ENCODE results near the gene PTH.

PTH gene

GRCh38 chr11:13495929-13496328, at the start of gene PTH:
TSS of gene PTH (minus strand) at chr11:13495997. CDS start at chr11:13492855, 3,142 bp downstream.
- no peak for DNase-seq

- DNase-seq: no peak
Observed at GRCh38 chr11:13538044-13538443, 42.2 kb upstream of the PTH start.

- DNase-seq: no peak
Observed at GRCh38 chr11:13535819-13536218, 40.0 kb upstream of the PTH start.

GRCh38 chr11:13534358-13534757, 38.6 kb upstream of the PTH start:
- DNase-seq: no peak

GRCh38 chr11:13525257-13525656, 29.5 kb upstream of the PTH start:
- no peak for DNase-seq

GRCh38 chr11:13503393-13503792, 7.6 kb upstream of the PTH start:
- DNase-seq: no peak

GRCh38 chr11:13502492-13502891, 6.7 kb upstream of the PTH start:
- no peak for DNase-seq

GRCh38 chr11:13494051-13494450, 1.7 kb downstream of the PTH start:
- DNase-seq: no peak

- DNase-seq: peak; percentile 34
Observed at GRCh38 chr11:13487661-13488030, 8.2 kb downstream of the PTH start.

- DNase-seq: peak; percentile 69
Observed at GRCh38 chr11:13486926-13487660, 8.7 kb downstream of the PTH start.

- no peak for DNase-seq
Observed at GRCh38 chr11:13480198-13480597, 15.6 kb downstream of the PTH start.

- no peak for DNase-seq
Observed at GRCh38 chr11:13479688-13480087, 16.1 kb downstream of the PTH start.

- DNase-seq: no peak
Observed at GRCh38 chr11:13475091-13475490, 20.7 kb downstream of the PTH start.

GRCh38 chr11:13473013-13473722, 22.6 kb downstream of the PTH start:
- DNase-seq: no peak

GRCh38 chr11:13468750-13469149, 27.0 kb downstream of the PTH start:
- DNase-seq: no peak

- peak; percentile 5 for DNase-seq
Observed at GRCh38 chr11:13465909-13466371, 29.9 kb downstream of the PTH start.

GRCh38 chr11:13463779-13464290, 32.0 kb downstream of the PTH start:
- no peak for DNase-seq

GRCh38 chr11:13462901-13463778, 32.7 kb downstream of the PTH start, which contains the start of gene BTBD10:
TSS of gene BTBD10 (minus strand) at chr11:13463222. CDS start at chr11:13445124, 18,098 bp downstream.
- DNase-seq: peak; percentile 96

- peak; percentile 66 for DNase-seq
Observed at GRCh38 chr11:13462311-13462900, 33.4 kb downstream of the PTH start.

- DNase-seq: no peak
Observed at GRCh38 chr11:13461291-13461690, 34.5 kb downstream of the PTH start.

GRCh38 chr11:13450832-13451397, 44.9 kb downstream of the PTH start:
- DNase-seq: no peak

GRCh38 chr11:13449522-13449921, 46.3 kb downstream of the PTH start:
- DNase-seq: no peak

Measured in activated CD4-positive, alpha-beta T cell treated with anti-CD3 and anti-CD28 coated beads, Interleukin-10, Interleukin-2, amounts not matched to agents 100 ng/mL and 50 ng/mL, durations not matched to agents 16 hours and 8 hours (primary cell).